Stimulated activated naive B cell treated with anti-CD40 and anti-IgM and Interleukin-4, amounts not matched to agents 10 μg/mL and 1 μg/mL and 100 μg/mL, for 72 hours (primary cell): ENCODE data around the gene DCAF8.

ENCODE experiments used
- ATAC-seq, 2 donors: fragments of 150-1000 bp; cut with Tn5 transposase; replicated peaks; 2 replicates each; pipeline ENCODE4 v1.10.0; 2021; ENCODE audit warnings: moderate library complexity in 1 of 2
- DNase-seq: peaks from one replicate; pipeline ENCODE4 v3.0.0; 2021
- H3K27ac Mint-ChIP-seq: one replicate; pipeline ENCODE4 v1.8.0; 2022; ENCODE audit warnings: mild to moderate bottlenecking, mixed read lengths
- H3K27me3 Mint-ChIP-seq, 2 donors: one replicate each; pipeline ENCODE4 v1.8.0; 2022; ENCODE audit warnings: mixed read lengths in 2 of 2
- H3K36me3 Mint-ChIP-seq, 2 donors: one replicate each; pipeline ENCODE4 v1.8.0; 2022; ENCODE audit warnings: mixed read lengths in 2 of 2, mild to moderate bottlenecking in 1 of 2
- H3K4me1 Mint-ChIP-seq, 2 donors: one replicate each; pipeline ENCODE4 v1.8.0; 2022; ENCODE audit warnings: mixed read lengths in 2 of 2, mild to moderate bottlenecking in 1 of 2
- H3K4me3 Mint-ChIP-seq, 2 donors: one replicate each; pipeline ENCODE4 v1.8.0; 2022; ENCODE audit warnings: mild to moderate bottlenecking in 2 of 2, mixed read lengths in 2 of 2, moderate library complexity in 1 of 2
- H3K9me3 Mint-ChIP-seq, 2 donors: one replicate each; pipeline ENCODE4 v1.8.0; 2022; ENCODE audit warnings: mixed read lengths in 2 of 2, mild to moderate bottlenecking in 1 of 2

The DCAF8 gene

DNA sequence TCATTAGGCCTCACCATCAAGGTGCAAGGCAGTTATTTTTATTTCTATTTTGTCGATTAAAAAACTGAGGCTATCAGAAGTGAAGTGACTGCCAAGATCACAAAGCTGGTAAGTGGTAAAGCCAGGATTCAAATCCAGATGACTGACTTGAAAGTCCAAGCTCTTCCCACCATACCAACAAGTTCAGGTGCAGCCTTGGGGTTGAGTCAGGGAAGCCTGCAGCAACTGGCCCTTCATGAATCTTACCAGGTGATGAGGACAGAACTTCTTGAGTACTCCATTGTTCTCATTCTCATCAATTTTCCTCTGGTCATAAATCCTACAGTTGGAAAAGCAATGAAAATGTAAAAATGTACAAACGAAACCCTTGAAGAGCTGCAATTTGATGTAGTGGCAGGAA is 37.0 kb downstream of the DCAF8 start:
- H3K27me3 Mint-ChIP-seq, result no peaks in the 10 kb centered on the region
- no peaks in the 10 kb centered on the region for H3K9me3 Mint-ChIP-seq
- ATAC-seq (no peak), DNase-seq (no peak)
- H3K4me3 Mint-ChIP-seq, result no peak overlapping the region
- peaks cover 30 to 39% of the 10 kb centered on the region in 2 donors for H3K36me3 Mint-ChIP-seq
- H3K4me1 Mint-ChIP-seq, result no peaks in the 10 kb centered on the region
- no peak overlapping the region for H3K27ac Mint-ChIP-seq

GRCh38 chr1:160224606-160225005 is 37.7 kb downstream of the DCAF8 start:
- peaks cover 30 to 32% of the 10 kb centered on the region in 2 donors for H3K36me3 Mint-ChIP-seq
- no peak for DNase-seq
- H3K4me3 Mint-ChIP-seq, result no peak overlapping the region
- no peak for ATAC-seq
- no peaks in the 10 kb centered on the region for H3K27me3 Mint-ChIP-seq
- no peak overlapping the region for H3K27ac Mint-ChIP-seq
- no peaks in the 10 kb centered on the region for H3K4me1 Mint-ChIP-seq
- no peaks in the 10 kb centered on the region for H3K9me3 Mint-ChIP-seq

DNA sequence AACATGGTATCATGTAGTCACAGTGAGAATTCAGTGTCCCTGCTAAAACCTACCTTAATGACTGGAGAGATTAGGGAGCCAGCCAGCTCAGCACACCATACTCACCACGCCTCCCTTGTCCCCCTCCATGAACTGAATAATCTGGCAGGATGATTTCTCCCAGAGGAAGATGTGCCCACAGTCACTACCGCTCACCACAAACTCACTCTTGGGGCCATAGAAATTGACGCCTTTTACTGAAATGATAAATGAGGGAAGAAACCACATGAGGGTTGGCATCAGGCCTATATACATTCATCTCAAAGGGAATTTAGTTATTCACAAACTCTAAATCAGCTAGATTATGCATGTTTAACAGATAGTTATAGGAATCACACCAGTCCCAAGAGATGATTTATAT is 39.8 kb downstream of the DCAF8 start:
- Mint-ChIP-seq H3K4me3 (no peak overlapping the region), H3K27ac (no peak overlapping the region), H3K36me3 (peaks cover 29 to 37% of the 10 kb centered on the region in 2 donors), H3K4me1 (no peaks in the 10 kb centered on the region), H3K27me3 (no peaks in the 10 kb centered on the region), H3K9me3 (no peaks in the 10 kb centered on the region)
- DNase-seq (no peak), ATAC-seq (no peak)

- no peak for ATAC-seq
- Mint-ChIP-seq H3K36me3 (peaks cover 32 to 47% of the 10 kb centered on the region in 2 donors), H3K27ac (no peak overlapping the region), H3K9me3 (no peaks in the 10 kb centered on the region), H3K4me3 (no peak overlapping the region), H3K4me1 (peaks cover 1 to 2% of the 10 kb centered on the region in 2 donors), H3K27me3 (no peaks in the 10 kb centered on the region)
- no peak for DNase-seq
These were observed 41.3 kb downstream of the DCAF8 start for GRCh38 chr1:160221089-160221488.

DNA sequence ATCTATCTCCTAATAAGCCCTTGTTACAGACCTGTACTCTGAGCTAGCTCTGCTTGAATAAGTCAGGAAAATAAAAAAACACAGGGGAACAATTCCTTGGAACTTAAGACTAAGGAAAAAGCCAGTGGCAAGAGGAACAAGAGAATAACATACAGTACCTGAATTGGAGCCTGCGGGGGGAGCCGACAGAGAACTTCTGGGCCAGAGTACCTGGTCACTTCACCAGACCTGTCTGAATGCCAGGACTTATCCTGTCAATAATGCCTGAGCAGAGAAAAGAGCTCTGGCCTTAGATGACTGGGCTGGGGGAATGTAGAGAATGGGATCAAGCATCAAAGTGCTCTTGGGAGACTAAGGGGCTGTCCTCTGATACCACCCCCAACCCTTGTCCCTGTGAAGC is 42.0 kb downstream of the DCAF8 start:
- Mint-ChIP-seq H3K27ac (no peak overlapping the region), H3K27me3 (no peaks in the 10 kb centered on the region), H3K9me3 (no peaks in the 10 kb centered on the region), H3K4me1 (peaks cover 1 to 5% of the 10 kb centered on the region in 2 donors), H3K36me3 (peaks cover 38 to 54% of the 10 kb centered on the region in 2 donors), H3K4me3 (no peak overlapping the region)
- DNase-seq (no peak), ATAC-seq (no peak)

- Mint-ChIP-seq H3K4me3 (no peak overlapping the region), H3K27me3 (no peaks in the 10 kb centered on the region), H3K36me3 (peaks cover 37 to 57% of the 10 kb centered on the region in 2 donors), H3K27ac (peak overlapping the region; percentile 86), H3K4me1 (peaks cover 4 to 6% of the 10 kb centered on the region in 2 donors), H3K9me3 (no peaks in the 10 kb centered on the region)
- DNase-seq (no peak), ATAC-seq (peak in 1 of 2 donors; percentile 12)
These were observed 43.1 kb downstream of the DCAF8 start for GRCh38 chr1:160219062-160219929.

- Mint-ChIP-seq H3K27me3 (no peaks in the 10 kb centered on the region), H3K27ac (peak overlapping the region; percentile 52), H3K36me3 (peaks cover 31 to 59% of the 10 kb centered on the region in 2 donors), H3K4me1 (peaks cover 10 to 13% of the 10 kb centered on the region in 2 donors), H3K9me3 (no peaks in the 10 kb centered on the region), H3K4me3 (peak overlapping the region in 1 of 2 donors; percentile 4)
- ATAC-seq (no peak), DNase-seq (no peak)
These were observed 44.8 kb downstream of the DCAF8 start for GRCh38 chr1:160217481-160218051.

GRCh38 chr1:160216301-160216700 is 46.0 kb downstream of the DCAF8 start:
- H3K9me3 Mint-ChIP-seq, result no peaks in the 10 kb centered on the region
- no peak for ATAC-seq
- H3K36me3 Mint-ChIP-seq, result peaks cover 31 to 63% of the 10 kb centered on the region in 2 donors

GRCh38 chr1:160214481-160215140 is 47.7 kb downstream of the DCAF8 start:
- Mint-ChIP-seq H3K4me3 (no peak overlapping the region), H3K9me3 (no peaks in the 10 kb centered on the region), H3K27ac (peak overlapping the region; percentile 80), H3K4me1 (peaks cover 27 to 30% of the 10 kb centered on the region in 2 donors), H3K36me3 (peaks cover 39 to 72% of the 10 kb centered on the region in 2 donors), H3K27me3 (no peaks in the 10 kb centered on the region)
- peak in 1 of 2 donors; percentile 10 for ATAC-seq
- DNase-seq, result no peak

More at GRCh38 chr1:160216301-160216700, 46.0 kb downstream of the DCAF8 start:
- DNase-seq, result no peak
- Mint-ChIP-seq H3K27me3 (no peaks in the 10 kb centered on the region), H3K4me1 (peaks cover 16 to 20% of the 10 kb centered on the region in 2 donors), H3K27ac (peak overlapping the region; percentile 74), H3K4me3 (no peak overlapping the region)

DNA sequence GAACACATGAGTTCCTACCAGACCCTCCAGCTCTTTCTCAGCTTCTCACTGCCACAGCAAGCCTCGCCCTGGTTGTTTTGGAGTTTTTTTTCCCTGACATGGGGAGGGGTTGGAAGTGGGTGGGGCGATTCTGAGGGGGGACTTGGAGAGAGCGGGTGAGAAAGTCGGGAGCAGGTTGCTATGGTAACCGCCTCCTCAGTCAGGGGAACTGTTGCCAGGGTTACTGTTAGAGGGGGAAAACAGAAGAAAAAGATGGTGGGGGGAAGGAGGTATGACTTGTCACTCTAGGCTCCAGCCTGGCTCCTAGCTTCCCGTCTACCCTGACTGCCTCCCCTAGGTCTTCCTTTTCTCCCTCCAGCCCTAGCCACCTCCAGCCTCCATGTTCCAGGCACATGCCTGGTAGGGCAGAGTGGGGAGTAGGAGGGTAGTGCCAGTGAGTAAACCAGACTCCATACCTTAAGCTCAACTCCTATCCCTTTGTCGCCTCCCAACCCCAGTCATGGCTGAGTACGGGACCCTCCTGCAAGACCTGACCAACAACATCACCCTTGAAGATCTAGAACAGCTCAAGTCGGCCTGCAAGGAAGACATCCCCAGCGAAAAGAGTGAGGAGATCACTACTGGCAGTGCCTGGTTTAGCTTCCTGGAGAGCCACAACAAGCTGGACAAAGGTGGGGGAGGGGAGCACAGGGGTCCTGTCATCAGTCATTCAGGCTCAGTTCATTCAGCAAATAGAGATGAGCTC is 51.1 kb downstream of the DCAF8 start:
- DNase-seq (no peak), ATAC-seq (no peak)
- H3K4me3 Mint-ChIP-seq, result no peak overlapping the region
- H3K27me3 Mint-ChIP-seq, result no peaks in the 10 kb centered on the region
- peaks cover 45 to 74% of the 10 kb centered on the region in 2 donors for H3K36me3 Mint-ChIP-seq
- peak overlapping the region; percentile 72 for H3K27ac Mint-ChIP-seq
- no peaks in the 10 kb centered on the region for H3K9me3 Mint-ChIP-seq
- peaks cover 58 to 59% of the 10 kb centered on the region in 2 donors for H3K4me1 Mint-ChIP-seq

DNA sequence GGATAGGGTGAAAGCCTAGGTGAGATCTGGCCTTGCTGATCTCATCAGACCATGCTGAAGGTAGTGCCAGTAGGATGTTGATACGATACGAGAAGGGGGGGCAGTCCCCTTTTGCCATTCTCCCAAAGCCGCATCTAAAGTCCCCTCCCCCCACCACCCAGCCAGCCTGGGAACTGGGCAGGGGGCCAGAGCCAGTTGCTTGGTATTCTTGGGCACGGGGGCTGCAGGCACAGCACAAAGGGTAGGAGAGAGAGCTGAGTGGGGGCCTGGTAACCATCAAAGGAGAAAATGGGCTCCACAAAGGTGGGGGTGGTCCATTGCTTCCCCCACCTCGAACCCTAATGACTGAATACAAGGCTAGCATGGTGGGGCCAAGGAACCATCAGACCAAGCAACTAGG is 51.8 kb downstream of the DCAF8 start:
- Mint-ChIP-seq H3K27me3 (no peaks in the 10 kb centered on the region), H3K36me3 (peaks cover 41 to 70% of the 10 kb centered on the region in 2 donors), H3K27ac (peak overlapping the region; percentile 72), H3K4me1 (peaks cover 57 to 58% of the 10 kb centered on the region in 2 donors), H3K9me3 (no peaks in the 10 kb centered on the region), H3K4me3 (no peak overlapping the region)
- no peak for DNase-seq
- ATAC-seq, result no peak

DNA sequence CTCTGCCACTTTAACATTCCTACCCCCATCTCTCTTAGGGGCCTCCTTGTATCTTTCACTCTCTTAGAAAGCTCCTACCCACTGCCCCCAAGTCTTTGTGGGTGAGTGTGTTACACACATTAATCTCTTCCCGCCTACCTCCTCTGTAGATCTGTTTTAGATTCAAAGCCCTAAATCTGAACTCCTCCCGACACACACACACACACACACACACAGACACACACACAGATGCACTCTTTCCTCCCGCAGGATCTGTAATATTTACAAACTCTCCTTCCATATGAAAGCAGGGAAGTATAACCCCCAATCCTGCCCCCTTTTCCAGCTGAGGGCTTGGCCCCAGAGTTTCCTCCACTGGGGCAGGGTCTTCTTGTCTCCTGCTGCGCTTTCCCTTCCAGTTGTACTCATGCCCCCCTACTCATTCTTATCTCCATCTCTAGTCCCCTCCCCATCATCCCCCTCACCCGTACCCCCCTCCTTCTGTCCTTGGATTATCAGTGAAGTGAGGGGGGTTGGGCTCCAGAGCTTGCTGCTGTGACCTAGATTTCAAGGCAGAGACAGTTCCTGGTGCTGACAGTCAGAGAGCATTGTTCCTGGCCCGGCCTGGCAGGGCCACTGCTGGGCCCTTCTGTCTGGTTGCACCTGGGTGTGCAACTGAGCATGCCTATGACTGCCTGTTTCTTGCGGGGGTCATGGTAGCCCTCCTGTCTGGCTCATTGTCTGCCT is 52.9 kb downstream of the DCAF8 start:
- Mint-ChIP-seq H3K4me1 (peaks cover 59 to 61% of the 10 kb centered on the region in 2 donors), H3K4me3 (peak overlapping the region; percentile 5 to 18), H3K9me3 (no peaks in the 10 kb centered on the region), H3K27ac (peak overlapping the region; percentile 72), H3K27me3 (no peaks in the 10 kb centered on the region), H3K36me3 (peaks cover 38 to 65% of the 10 kb centered on the region in 2 donors)
- DNase-seq, result no peak
- no peak for ATAC-seq

DNA sequence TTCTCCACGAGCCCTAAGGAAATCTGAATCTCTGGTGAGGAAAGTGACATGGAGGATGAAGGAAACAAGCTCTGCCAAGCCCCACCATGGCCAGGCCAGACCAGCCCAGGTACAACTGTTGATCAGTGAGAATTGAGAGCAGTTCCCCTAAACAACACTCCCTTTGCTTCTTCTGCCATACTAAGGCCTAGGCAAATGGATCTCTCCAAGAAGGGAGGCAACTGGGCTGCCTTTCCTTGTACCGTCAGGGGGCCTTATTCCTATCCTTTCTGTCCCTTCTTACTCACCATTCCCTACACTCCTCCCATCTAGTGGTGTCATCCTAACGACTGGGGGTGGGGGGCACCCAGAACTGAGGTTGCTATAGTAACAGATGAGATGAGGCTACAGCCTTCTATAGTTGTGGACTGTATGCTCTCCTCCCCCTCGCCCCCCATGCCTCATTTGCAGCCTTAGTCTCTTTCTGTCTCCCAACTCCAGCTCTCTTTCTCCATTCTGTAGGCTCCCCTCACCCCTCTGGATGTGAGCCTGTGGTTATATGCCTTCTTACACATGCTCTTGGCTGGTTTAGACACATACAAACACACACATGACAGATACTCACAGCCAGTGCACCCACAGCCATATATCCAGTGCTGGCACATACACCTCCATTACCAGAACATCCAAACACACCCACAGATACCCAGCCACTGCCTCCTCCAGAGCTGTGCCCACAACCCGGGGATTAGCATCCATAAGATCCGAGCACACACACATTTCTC is 53.6 kb downstream of the DCAF8 start:
- no peaks in the 10 kb centered on the region for H3K9me3 Mint-ChIP-seq
- H3K27me3 Mint-ChIP-seq, result no peaks in the 10 kb centered on the region
- peaks cover 63% of the 10 kb centered on the region in 2 donors for H3K4me1 Mint-ChIP-seq
- H3K36me3 Mint-ChIP-seq, result peaks cover 36 to 60% of the 10 kb centered on the region in 2 donors
- H3K4me3 Mint-ChIP-seq, result no peak overlapping the region
- no peak for ATAC-seq
- H3K27ac Mint-ChIP-seq, result peak overlapping the region; percentile 72
- DNase-seq, result no peak
